GM21526 (cell line): ENCODE results near the gene ADGRG7.

Experiments used
- ATAC-seq: cut with Tn5 transposase; IDR thresholded peaks from one replicate; pipeline ENCODE4 v1.9.1; 2021; ENCODE audit warnings: moderate library complexity; ENCODE audit not compliant: unreplicated experiment, low FRiP score

The ADGRG7 gene

DNA sequence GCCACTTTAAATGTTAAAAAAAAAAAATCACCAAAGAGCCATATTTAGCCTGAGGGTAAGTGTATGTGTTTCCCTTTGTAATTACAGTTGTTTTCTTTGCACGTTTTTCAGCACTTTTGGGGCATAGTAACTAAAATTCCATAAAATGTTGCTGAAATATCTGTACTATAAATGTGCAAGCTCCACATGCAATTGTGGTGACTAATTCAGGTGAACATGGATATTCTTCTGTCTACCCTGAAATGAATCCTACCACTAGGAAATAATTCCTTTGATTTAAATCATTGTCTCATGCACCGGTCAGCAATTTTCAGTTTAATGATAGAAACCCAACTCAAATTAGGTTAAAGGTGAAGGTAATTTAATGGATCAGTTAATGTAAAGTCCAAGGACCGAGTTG, 86.8 kb downstream of the ADGRG7 start:
- ATAC-seq: no peak

- ATAC-seq: no peak
These were observed 87.8 kb downstream of the ADGRG7 start for GRCh38 chr3:100697172-100697571.

GRCh38 chr3:100697723-100698285, 88.4 kb downstream of the ADGRG7 start:
- no peak for ATAC-seq

DNA sequence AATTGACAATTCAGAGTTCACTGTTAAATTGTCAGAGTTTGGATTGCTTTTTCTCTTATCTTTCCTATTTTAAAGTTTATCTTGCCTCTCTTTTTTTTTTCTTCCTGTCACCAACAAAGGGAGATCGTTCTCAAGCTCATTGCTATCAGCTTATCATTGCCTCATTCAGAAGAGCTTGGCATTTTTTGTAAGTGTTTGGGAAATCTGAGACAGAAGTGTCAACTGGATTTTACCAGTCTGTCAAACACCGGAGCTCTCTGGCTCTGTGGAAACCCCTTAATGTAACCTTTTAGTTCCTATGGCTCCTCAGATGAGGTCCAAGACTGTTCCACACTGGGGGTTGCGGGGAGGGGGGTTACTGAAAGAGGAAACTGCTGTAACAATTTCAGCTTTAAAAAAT, 89.3 kb downstream of the ADGRG7 start:
- ATAC-seq: no peak

DNA sequence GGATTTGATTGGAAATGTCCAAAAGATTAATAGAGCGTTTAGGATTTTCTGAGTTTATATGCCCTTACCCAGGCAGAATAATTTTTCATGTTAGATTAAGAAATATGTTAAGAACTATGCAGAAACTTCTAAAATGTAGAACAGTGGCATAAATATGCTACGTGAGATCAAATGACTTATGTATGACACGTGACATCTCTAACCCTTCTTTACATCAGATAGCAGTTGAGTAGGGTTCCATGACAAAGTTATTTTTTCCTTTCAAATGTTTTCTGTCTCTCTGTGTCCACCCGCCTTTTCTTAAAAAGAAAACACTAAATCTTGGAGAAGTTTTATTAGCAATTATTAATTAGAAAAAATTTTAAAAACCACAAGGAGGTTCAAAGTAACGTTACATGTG, 91.3 kb downstream of the ADGRG7 start:
- no peak for ATAC-seq

DNA sequence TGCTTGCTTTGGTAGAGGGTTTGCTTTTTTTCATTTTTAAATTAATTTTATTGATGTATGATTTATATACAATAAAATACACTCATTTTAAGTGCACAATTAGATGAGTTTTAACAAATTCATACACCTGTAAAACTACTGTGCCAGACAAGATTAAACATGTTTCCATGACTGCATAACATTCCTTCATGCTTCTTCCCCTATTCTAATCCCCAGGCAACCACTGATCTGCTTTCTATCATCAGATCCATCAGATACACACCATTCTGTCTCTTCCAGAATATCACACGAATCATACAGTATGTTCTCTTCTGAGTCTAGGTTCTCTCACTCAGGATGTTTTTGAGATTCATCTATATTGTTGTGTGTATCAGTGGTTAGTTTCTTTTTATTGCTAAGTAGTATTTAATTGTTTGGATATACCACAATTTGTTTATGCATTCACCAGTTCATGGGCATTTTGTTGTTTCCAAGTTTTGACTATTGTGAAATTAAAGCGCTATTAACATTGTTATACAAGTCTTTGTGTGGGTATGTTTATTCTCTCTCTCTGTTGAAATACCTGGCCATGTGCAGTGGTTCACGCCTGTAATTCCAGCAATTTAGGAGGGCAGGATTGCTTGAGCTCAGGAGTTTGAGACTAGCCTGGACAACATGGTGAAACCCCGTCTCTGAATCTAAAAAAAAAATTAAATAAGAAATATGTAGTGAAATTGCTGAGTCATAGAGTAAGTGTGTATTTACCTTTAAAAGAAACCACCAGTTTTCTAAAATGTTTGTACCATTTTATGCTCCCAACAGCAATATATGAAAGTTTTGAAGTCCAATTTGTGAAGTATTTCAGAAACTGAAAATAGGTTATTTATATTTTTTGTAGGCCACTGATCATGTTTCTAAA, 92.9 kb downstream of the ADGRG7 start:
- no peak for ATAC-seq

GRCh38 chr3:100702980-100703345, 93.6 kb downstream of the ADGRG7 start:
- no peak for ATAC-seq

DNA sequence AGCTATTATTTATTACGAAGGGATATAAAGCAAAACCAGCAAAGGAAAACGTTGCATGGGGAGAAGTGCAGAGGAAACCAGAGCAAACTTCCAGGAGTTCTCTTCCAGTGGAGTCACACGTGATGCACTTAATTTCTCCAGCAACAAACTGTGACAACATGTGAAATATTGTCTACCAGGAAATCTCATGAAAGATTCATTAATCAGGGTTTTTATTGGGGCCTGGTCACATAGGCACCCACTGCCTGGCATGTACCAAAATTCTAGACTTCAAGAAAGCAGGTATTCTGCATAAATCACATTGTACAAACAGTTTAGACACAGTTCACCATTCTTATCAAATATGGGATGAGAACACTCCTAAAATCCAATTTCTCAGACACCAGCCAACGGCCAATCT, 94.5 kb downstream of the ADGRG7 start:
- ATAC-seq: no peak

GRCh38 chr3:100706365-100706764, 97.0 kb downstream of the ADGRG7 start:
- no peak for ATAC-seq

DNA sequence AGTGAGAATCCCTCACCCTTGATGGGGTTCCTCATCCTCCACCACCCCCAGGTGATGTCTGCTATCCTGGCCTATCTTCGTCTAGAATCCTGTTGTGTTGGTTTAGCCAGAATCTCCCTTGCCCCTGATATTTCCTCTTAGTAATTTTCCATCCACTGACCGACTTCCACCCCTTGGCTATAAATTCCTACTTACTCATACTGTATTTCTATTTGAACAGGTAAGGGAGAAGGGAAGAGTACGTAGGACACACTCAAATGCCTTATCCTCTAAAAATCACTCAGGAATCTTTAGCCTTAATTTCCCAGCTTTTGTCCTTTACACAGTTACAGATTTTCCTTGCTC, 99.2 kb downstream of the ADGRG7 start:
- no peak for ATAC-seq

- peak; percentile 92 for ATAC-seq
These were observed 99.8 kb downstream of the ADGRG7 start, which contains the start of gene TFG for GRCh38 chr3:100708989-100709841. TSS of gene TFG (plus strand) at chr3:100709494. CDS start at chr3:100713686, 4,192 bp downstream.

- ATAC-seq: no peak
These were observed 100.5 kb downstream of the ADGRG7 start for GRCh38 chr3:100709842-100710260.

DNA sequence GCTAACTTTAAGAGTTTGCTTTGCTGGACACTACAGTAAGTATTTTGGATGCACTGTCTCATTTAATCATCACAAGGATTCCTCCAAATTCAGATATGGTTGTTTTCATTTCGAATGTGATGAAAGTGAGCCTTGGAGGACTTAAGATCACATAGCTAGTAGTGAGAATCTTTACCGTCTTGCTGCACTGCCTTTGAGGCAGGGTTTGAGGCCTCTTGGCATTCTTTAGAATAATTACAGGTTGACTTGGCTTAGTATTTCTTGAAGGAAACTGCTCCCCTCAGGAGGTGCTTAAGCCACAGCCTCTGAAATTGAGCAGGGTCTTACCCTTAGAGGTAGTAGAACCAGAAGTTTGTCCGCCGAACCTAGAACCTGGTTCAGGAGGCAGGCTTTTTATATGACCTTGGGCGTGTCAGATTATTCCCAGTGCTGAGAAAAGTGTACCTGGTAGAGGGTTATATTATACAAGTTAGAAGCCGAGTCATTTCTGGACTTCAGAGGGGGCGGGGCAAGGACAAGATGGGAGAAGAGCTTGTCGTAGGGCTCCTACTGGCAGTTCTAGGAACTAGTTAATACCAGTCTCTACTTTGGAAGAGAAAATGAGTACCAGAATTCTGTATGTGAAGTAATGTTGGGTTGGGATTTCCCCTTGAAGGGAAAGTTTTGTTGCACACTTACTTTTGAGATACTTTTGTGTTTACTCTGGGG, 101.0 kb downstream of the ADGRG7 start:
- ATAC-seq: peak; percentile 55

- no peak for ATAC-seq
These were observed 105.8 kb downstream of the ADGRG7 start for GRCh38 chr3:100715176-100715575.

GRCh38 chr3:100717063-100717462, 107.7 kb downstream of the ADGRG7 start:
- no peak for ATAC-seq

DNA sequence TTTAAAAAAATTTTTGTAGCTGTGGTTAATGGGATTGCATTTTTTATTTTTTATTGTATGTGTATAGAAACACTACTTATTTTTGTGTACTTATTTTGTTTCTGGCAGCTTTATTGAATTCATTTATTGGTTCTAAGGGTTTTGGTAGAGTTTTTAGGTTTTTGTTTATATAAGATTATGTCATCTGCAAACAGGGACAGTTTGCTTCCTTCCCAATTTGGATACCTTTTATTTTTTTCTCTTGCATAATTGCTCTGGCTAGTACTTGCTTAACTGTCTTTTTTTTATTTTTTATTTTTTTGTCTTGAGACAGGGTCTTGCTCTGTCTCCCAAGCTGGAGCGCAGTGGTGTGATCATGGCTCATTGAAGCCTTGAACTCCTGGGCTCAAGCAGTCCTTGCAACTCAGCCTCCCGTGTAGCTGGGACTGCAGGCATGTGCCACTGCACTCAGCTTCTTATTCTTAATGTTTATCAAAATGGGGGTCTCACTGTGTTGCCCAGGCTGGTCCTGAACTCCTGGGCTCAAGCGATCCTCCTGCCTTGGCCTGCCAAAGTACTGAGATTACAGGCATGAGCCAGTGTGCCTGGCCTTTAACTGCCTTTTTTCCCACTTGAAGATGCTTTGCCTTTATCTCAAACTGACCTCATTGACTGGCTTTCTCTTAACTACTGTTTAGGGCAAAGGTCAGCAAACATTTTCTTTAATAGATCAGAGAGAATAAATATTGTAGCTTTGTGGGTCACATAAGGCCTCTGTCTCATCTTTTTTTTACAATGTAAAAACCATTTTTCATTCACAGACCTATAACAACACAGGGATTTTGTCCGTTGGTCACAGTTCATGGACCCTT, 108.5 kb downstream of the ADGRG7 start:
- no peak for ATAC-seq

- ATAC-seq: no peak
These were observed 109.7 kb downstream of the ADGRG7 start for GRCh38 chr3:100719136-100719535.

DNA sequence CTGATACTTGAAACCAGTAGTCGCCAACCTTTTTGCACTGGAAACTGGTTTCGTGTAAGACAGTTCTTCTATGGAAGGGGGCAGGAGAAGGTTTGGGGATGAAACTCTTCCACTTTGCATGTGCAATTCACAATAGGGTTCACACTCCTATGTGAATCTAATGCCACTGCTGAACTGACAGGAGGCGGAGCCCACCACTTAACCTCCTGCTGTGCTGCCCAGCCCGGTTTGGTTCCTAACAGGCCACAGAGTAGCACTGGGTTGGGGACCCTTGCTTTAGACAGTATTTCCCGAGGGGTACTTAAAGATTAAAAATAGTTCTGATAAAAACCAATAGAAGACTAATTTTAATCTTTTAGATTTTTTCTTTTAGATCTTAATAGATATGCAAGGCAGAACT, 111.0 kb downstream of the ADGRG7 start:
- ATAC-seq: no peak

- ATAC-seq: no peak
These were observed 116.6 kb downstream of the ADGRG7 start for GRCh38 chr3:100725935-100726513.
